Measurements from ENCODE around the gene CEL.
A peak's percentile ranks its signal among the peaks of the same experiment; 100 is the strongest.

Gene CEL

DNA sequence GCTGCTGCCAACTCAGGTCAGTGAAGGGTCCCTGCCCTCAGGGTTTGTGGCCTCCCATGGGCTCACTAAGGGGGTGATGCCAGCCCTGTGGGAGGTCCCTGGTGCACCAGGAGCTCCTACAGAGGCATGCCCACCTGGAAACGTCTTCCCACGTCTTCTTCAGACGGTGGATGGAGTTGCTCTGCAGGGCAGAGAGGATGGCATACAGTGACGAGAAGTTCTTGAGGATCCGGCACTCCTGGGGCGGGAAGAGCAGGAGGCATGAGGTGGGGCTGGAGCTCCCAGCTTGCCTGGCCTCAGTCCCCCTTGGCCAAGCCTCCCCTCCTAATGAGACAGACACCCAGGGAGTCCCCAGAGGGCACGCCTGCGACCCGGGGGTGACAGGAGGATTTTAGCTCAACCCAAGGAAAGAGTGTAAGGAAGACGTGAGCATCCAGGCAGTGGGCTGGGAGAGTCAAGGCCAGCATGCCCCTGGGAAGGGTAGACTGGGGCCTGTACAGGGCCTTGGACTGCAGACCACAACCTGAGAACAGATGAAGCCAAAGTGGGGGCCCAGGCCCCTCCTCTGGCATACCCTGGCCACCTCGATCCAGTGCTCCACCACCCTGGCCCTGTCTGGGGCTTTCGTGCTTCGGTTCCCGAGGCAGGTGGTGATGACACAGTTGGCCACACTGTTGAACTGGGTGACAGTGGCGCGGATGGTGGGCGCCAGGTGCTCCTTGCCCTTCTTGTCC lies 44.9 kb downstream of the CEL start:
- no peak for DNase-seq

DNA sequence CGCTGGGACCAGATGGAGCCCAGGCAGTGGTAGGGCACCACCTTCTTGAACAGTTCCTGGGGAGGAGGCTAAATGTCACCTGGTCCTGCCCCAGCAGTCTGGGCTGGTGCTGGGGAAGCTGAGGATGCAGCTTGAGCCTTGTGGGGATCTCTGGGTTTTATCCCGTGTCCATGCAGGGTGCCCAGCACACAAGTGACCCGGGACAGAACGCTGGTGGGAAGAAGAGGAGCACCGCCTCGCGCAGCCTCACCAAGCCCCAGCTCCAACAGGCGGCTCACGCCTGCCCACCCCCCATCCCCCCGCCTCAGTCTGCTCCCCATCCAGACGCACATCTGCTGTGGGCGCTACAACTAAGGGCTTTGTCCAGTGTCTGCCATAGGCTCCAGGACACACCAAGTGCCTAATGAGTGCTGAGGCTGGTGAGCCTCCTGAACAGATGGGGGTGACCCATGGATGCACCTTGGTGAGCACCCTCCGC lies 45.5 kb downstream of the CEL start:
- DNase-seq, result no peak

DNA sequence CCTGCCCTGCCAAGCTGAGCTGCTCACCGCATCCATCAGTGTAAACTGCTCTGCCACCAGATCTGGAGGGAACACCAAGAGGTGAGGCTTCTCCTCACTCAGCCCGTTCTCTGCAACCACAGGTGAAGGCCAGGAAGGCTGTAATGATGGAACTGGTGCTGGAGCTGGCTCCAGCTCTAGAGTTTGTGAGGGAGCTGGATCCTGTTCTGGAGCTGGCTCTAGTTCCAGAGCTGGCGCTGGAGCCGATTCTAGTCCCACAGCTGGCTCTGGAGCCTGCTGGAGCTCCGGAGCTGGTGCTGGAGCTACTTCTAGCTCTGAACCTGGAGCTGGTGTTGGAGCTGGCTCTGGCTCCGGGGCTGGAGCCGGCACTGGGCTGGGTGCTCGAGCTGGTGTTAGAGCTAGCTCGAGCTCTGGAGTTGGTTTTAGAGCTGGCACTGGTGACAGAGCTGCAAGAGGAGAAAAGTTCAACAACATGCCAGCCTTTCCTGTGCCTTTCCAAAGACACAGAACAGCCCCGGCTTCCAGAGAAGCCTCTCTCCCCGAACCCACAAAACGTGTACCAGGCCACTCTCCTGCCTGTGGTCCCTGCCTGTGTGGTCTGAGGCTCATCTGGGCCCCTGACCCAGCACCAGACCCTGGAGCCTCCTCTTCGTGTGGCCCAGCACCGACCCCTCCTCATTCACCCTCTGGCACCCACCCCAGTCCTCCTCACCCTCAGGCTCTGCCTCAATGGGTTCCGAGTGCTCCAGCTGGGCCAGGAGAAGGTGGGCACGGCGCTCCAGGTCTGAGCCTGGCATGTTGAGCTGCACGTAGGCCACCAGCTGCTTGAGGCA lies 46.4 kb downstream of the CEL start:
- DNase-seq, result no peak

DNA sequence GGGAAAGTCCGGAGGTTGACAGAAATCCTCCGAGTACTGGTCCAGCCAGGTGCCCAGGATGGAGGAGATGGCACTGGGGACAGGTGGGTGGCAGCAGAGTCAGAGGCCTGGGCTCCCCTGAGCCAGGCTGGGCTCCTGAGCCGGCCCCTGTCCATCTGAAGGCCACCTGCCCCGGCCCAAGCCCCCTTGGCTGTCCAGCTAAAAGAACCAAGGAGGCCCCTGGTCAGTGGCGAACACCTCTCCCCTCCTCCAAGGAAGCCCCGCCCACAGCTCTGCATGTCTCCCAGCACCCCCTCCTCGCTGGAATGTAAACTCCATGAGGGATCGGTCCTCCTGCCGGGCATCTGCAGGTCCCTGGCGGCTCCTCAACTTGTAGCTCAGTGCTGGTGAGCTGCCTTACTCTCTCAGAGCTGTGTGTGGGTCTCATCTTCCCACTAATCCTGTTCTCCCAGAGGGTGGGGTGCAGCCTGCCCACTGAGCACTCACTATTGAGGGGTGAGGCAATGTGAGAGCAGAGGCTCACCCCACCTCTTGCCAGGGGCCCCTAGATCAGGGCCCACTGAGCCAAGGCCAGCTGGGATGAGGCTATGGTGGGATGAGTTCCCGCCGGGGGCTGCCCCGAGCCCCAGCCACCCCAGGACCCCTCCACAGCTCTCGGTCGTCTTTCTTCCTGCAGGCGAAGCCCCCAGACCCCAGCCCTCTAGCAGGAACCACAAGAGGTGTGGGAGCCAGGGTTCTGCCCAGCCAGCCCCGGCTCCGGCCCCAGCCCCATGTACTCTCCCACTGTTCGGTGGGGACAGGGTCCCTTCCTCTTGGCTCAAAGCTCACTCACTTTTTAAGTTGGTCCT lies 47.2 kb downstream of the CEL start:
- no peak for DNase-seq

DNA sequence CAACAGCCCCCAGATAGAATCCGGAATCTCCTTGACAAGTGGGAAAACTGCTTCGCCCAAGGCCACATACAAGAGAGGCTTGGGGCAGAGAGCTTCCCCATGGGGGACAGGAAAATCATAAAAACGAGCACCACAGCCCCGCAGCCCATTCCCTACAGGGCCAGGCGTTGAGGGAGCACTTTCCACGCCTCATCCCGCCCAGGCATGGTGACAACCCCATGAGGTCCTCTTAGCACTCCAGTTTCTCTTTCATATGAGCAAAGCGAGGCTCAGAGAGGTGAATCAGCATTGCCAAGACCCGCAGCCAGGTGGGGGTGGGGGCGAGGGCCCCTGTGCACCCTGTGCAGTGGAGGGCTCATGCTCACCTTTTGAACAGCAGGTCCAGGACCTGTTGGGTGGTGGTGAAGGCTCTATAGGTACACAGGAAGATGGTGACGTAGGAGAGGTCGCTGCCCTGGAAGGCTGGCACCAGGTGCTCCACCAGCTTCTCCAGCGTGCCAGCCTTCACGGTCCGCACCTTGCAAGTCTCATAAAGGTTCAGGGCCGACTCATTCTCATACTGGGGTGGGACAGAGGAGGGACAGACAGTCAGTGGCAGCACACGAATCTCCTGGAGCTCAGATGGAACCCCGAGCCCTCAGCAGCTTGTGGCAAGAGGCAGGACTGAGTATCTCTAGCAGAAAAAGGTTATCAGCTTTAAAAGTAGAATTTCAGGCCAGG lies 48.3 kb downstream of the CEL start:
- no peak for DNase-seq

DNA sequence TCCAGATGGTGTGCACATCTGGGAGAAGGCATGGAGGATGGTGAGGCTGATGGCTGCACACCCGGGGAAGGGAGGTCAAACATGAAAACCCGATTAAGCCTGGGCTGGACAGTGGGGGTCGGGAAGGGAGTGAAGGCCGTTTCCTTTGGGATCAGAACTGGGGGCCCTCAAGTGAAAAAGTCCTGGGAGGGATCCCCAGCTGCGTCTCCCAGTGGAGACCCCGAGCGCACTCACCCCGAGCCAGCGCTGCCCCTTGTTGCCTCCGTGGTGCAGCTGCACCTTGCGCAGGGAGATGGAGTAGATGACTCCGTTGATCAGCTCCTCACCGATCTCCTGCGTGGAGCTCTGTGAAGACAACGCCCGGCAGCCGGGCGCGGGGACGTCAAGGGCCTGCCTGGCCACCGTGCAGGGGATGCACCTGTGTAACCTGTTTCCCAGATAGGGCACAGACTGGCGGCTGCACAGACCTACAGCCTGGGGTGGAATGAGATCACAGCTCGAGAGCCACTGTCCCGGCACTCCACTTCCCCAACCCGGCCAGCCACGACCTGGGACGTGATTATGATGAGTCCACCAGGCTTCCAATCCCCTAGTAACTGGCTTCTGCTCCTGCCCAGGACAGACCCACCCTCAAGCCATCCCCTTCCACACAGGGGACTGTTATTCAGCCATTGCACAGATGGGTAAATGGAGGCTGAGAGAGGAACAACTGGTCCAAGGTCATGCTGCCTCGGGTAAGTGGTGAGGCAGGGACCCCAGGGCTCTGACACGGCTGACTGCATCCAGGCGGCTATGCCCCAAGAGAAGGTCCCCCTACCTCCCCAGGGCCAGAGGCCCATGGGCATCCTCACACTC lies 50.3 kb downstream of the CEL start:
- no peak for DNase-seq

DNA sequence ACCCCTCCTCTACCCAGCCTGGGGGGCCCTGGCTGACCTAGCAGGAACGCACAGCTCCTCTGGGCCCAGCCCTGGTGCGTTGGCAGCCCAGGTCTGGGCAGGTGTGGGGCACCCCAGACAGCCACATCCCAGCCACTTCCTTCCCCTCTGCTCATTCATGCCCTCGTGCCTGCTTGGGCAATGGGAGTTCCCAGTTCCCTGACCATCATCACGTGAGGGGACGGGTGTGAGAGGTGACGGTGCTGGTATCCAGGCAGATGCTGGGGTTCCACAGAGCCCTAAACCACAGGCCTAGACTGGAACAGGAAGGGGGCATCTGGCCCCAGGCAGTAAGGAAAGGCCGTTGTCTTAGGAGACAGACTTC lies 50.9 kb downstream of the CEL start:
- DNase-seq, result peak; percentile 60

DNA sequence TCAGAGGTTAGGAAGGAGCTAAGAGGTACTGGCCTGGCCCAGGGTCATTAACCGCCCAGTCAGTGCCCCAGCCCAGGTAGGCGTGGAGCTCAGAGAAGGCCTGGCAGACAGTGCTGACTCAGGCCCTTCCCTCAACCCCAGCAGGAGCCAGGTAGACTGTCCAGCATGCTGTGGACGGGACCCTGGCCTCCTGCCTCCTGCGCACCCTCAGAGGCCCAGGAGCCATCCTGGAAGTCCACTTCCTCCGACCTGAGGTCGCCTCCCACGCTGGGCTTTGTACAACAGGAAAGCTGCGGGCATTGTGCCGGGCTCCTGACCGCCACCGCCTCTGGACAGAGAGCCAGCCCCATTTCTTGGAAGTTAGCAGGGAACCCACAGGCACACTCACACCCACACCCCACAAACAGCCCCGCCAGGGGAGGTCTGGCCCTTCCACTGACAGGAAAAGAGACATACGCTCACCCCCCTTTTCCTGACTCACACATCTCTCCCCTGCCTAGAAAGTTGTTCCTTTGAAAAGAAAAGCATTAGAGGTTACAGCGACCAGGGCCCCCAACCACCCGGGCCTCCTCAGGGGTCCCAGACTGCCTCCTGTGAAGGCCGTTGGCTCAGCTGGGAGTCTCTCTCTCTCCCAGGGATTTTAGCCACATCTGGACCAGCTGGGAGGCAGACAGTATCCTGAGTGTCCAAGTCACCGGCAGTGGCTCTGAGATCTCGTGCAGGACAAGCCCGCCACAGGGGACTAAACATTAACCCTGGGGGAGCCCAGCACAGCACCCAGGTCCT lies 51.6 kb downstream of the CEL start:
- peak; percentile 45 for DNase-seq

DNA sequence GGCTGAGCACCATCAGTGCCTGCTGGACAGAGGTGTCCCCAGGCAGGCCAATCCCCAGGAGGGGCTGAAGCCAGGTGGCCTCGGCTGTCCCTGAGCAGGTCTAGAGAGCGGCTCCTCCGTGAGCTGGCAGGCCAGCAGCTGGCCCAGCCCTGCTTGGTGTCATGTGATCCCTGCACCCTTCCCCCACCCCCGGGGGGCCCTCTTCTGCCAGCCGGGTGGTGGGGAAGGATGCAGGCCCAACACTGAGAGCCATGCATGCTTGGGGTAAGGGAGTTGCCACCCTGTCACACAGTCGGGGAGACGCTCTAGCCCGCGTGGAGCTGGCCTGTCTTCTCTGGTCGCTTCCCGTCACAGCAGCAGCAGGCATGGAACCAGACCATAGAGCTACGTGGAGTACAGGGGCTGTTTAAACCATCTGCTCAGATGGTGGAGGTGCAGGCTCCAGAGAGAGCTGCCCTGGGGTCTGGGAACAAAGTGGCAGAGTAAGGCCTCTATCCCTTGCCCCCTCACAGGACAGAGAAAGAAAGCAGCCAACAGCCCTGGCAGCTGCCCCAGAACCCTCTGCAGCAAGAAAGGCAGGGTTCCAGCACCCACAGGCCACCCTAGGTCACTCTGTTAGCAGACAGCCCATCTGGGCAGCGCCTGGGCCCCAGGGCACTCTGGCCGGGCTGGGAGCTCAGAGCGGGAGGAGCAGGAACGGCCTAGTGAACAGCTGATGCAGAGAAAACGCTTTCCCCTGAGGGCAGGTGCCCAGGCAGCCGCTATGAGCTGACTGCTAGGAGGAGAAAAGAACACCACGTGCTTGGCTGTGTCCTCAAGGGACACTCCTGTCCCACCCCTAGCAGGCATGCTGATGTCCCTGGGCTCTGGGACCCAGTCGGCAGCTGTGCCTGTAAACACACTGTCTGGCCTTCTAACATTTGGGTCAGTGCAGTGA lies 52.4 kb downstream of the CEL start:
- DNase-seq, result no peak

DNA sequence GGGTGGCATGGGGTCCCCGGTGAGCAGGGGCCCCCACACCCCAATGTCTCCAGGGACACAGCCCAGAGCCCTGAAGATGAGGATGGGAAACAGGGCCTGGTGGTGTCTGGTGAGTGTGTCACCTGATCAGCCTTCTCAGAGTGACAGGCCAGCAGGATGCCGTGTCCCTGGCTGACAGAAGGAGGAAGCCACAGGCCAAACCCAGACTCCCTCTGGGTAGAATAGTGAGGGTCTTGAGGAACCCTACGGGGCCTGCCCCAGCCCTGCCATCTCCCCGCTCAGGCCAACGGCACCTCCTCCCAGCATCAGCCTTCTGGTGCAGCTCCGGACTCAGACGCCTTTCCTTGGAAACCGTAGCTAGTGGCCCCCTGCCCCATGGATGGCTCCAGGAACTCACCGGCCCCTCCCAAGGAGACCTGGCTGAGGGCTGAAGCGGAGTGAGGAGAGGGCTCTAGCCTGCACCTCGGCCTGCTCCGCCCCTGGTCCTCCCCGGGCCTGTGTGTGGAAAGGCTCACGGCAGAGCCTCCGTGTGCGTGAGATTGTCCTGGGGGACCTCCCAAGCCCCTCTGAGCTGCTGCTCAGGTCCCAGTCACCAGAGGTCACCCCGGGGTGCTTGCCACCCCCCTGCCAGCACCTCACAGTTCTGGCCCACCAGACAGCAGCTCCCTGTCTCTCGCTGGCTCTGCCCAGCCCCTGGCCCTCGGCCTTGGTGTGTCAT lies 53.3 kb downstream of the CEL start:
- no peak for DNase-seq

DNA sequence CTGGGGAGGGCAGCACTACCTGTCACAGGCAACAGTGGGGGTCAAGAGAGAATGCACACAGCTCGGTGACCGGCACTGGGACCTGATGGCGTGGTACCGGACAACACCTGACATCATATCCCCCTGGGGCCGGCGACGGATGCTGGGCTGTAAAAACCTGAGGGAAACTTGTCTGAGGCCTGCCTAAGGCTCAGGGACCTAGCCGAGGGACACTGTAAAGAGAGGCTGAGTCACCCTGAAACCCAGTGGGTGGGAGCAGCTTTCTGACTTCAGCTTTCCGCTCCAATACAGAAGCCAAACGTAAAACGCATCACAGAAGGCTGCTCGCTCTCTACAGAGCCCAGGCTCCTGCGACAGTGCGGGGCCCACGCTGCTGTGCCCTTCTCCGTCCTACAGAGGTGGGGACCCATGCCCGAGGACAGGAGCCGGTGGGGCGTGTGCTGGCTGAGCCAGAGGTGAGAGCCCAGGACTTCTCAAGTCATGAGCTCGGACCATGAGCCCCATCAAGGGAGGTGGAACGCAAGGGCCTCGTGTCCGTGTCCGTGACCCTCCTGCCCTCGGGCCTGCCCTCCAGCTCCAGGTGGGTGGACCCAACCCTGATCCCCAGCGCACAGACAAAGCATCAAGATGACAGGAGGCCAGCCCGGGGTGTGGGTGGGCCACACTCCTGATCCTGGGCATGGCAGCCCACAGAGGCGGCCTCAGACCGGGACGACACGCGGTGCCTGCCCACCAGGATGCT lies 54.0 kb downstream of the CEL start:
- peak; percentile 87 for DNase-seq

DNA sequence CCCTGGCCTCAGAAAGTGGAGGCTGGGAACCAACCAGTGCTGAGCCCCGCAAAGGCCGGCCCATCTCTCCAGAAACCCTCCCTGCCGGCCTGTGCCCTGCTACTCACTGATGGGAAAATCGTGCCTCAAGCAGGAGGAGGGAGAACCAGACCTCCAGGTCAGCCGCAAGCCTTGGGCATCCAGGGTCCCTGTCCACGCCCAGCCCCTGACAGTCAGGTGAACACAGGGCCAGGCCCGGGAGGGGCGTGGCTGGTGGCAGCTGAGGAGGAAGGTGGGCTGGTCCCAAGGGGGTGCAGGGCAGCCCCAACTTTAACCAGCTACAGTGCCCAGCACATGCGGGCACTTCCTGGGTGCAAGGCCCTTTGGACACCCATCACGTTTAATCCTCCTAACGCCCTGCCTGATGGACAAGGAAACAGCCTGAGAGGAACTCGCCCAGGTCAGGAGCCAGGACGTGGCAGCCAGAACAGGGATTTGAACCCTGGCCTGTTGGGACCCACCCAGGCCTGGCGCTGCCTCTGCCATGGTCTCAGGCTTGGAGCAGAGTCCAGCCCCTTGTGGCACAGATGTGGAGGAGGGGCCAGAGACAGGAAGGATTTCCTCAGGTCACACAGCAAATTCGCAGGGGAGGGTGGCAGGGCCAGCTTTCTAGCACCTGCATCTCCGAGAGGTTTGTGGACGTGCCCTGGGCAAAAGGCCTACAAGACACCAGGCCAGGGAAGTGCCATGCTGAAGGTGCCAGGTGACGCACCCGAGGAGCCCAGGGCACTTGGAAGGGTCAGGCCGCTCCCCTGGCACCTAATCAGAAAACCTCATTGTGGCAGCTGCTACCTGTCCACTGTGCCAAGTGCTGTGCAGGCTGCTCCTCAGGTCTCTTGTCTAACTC lies 54.8 kb downstream of the CEL start:
- no peak for DNase-seq

DNA sequence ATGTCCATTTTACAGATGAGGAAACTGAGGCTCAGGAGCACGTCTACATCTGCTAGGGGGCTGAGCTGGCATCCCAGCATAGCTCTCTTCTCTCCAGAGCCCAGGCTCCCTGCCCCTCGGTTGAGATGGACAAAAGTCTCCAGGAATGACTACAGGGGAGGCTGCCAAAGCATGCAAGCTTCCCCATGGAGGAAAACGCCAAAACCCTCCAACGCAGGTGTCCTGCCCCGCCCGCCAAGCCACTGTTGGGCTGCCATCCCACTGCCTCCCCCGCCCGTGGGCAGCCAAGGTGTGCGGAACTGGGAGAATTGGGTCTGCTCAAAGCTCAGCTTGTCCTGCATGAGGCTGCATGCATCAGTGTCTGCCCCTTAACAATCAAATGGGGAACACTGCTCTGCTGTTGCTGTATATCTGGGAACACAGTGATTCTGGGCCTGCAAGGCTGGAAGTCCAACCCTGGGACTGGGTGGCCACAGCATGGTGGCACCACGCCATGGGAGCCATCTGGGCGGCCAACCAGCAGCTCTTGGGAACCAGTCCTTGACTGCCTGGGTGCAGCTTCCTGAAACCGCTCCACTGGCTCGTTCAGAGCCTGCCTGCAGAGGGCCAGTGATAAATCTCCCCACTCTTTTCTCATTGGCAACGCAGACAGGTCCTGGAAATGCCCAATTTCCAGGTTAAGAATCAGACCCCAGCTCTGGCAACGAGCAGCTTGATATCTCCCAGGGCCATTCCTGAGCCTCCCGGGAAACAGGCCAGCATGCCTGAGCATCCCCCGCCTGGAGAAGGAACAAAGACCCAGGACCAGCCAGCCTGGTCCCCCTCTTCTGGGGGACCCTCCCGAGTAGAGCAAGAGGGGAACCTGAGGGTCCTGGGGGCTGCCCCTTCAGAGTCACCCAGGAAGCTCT lies 55.7 kb downstream of the CEL start:
- DNase-seq, result no peak

DNA sequence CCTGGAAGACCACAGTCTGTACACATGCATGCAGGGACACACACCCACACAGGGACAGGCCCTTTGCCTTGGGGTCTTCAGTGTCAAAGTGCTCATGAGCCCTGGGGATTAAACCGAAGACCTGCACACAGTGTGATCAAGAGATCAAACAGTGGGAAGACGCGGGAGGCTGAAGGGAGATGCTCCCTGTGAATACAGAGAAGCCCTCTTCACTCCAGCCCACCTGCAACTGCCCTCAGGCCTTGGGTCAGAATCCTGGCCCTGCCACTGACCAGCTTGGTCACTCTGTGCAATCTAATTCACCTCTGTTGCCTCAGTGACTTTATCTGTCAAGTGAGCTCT lies 56.4 kb downstream of the CEL start:
- DNase-seq, result no peak

DNA sequence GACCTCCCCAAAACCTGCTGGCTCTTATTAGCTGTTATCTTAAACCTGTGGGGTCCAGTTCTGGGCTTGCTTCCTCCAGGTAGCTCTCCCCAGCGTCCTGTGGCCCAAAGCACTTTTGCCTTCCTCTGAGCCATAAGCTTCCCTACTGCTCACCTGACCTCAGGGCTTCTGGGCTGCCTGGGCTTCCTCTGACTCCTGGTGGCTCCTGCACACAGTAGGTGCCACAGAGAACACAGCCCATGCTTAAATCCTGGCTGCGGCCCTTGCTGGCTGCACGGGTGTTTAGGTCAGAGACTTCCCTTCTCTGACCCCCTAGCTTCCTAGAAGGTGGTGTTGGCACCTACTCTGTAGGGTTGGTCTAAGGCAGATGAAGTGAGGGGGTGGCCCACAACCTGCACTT lies 56.8 kb downstream of the CEL start:
- no peak for DNase-seq
